ENCODE measurements around the gene OR51A4. TPM values are rescaled to one million over a fixed set of nuclear protein-coding genes. Genes with fewer than 3 reads are reported as not detected.

OR51A4 gene
- total and polyA plus RNA-seq, 4 donors, result not detected

DNA sequence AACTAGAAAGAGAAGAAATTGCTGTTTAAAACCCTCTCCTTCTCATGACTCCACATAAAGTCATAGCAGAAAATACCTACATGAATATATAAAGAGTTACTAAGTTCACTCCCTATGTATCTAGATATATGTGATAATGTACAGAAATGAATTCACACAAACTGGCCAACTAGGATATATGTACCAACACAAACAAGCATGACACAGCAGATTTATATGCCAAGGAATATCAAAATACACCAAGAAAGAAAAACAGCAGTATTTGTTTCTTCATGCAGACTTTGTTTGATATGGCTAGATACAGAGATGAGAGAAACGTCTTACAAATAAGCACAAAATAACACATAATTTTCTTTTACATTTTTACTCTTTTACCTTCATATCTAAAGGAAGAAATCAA lies 25.1 kb downstream of the OR51A4 start:
- TF ChIP-seq FOXA2 (IDR thresholded peaks at IDR 0.05), result no peak
- no peak for TF ChIP-seq NR2F2 (IDR thresholded peaks at IDR 0.05)
- TF ChIP-seq FOXA1 (IDR thresholded peaks at IDR 0.05), result no peak
- no peak for TF ChIP-seq RXRA (IDR thresholded peaks at IDR 0.05)
- TF ChIP-seq, protein P1, sequence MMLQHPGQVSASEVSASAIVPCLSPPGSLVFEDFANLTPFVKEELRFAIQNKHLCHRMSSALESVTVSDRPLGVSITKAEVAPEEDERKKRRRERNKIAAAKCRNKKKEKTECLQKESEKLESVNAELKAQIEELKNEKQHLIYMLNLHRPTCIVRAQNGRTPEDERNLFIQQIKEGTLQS (IDR thresholded peaks at IDR 0.05), result no peak
- TF ChIP-seq, protein P2, sequence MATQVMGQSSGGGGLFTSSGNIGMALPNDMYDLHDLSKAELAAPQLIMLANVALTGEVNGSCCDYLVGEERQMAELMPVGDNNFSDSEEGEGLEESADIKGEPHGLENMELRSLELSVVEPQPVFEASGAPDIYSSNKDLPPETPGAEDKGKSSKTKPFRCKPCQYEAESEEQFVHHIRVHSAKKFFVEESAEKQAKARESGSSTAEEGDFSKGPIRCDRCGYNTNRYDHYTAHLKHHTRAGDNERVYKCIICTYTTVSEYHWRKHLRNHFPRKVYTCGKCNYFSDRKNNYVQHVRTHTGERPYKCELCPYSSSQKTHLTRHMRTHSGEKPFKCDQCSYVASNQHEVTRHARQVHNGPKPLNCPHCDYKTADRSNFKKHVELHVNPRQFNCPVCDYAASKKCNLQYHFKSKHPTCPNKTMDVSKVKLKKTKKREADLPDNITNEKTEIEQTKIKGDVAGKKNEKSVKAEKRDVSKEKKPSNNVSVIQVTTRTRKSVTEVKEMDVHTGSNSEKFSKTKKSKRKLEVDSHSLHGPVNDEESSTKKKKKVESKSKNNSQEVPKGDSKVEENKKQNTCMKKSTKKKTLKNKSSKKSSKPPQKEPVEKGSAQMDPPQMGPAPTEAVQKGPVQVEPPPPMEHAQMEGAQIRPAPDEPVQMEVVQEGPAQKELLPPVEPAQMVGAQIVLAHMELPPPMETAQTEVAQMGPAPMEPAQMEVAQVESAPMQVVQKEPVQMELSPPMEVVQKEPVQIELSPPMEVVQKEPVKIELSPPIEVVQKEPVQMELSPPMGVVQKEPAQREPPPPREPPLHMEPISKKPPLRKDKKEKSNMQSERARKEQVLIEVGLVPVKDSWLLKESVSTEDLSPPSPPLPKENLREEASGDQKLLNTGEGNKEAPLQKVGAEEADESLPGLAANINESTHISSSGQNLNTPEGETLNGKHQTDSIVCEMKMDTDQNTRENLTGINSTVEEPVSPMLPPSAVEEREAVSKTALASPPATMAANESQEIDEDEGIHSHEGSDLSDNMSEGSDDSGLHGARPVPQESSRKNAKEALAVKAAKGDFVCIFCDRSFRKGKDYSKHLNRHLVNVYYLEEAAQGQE (IDR thresholded peaks at IDR 0.05), result no peak
- TF ChIP-seq GABPA (IDR thresholded peaks at IDR 0.05 in 1 of 2, conservative IDR thresholded peaks at IDR 0.05 in 1 of 2), result no peak
- TF ChIP-seq, protein P3, sequence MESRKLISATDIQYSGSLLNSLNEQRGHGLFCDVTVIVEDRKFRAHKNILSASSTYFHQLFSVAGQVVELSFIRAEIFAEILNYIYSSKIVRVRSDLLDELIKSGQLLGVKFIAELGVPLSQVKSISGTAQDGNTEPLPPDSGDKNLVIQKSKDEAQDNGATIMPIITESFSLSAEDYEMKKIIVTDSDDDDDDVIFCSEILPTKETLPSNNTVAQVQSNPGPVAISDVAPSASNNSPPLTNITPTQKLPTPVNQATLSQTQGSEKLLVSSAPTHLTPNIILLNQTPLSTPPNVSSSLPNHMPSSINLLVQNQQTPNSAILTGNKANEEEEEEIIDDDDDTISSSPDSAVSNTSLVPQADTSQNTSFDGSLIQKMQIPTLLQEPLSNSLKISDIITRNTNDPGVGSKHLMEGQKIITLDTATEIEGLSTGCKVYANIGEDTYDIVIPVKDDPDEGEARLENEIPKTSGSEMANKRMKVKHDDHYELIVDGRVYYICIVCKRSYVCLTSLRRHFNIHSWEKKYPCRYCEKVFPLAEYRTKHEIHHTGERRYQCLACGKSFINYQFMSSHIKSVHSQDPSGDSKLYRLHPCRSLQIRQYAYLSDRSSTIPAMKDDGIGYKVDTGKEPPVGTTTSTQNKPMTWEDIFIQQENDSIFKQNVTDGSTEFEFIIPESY (IDR thresholded peaks at IDR 0.05), result no peak
- TF ChIP-seq, protein P4, sequence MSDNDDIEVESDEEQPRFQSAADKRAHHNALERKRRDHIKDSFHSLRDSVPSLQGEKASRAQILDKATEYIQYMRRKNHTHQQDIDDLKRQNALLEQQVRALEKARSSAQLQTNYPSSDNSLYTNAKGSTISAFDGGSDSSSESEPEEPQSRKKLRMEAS (IDR thresholded peaks at IDR 0.05), result no peak
- no peak for TF ChIP-seq TAF1 (conservative IDR thresholded peaks at IDR 0.05)
- no peak for TF ChIP-seq RAD21 (IDR thresholded peaks at IDR 0.05)
- no peak for TF ChIP-seq YY1 (IDR thresholded peaks at IDR 0.05)
- Histone ChIP-seq H3K4me3 (ENCODE audit: low read depth in 1 of 3, low read length in 3 of 3) (no peak overlapping the region), H3K9me3 (ENCODE audit: control insufficient read depth in 4 of 4, low read length in 3 of 4) (peaks cover 0 to 3% (median 0%) of the 10 kb centered on the region in 4 donors), H3K27ac (ENCODE audit: low read depth in 1 of 2, low read length in 2 of 2) (no peak overlapping the region), H3K36me3 (ENCODE audit: control insufficient read depth in 4 of 4, insufficient read depth in 3 of 4, low read depth in 1 of 4, low read length in 3 of 4) (no peaks in the 10 kb centered on the region), H3K27me3 (ENCODE audit: control insufficient read depth in 4 of 4, insufficient read depth in 4 of 4, low read length in 3 of 4) (no peaks in the 10 kb centered on the region), H3K4me1 (ENCODE audit: control insufficient read depth in 4 of 4, insufficient read depth in 4 of 4, low read length in 3 of 4) (no peaks in the 10 kb centered on the region), H3K9ac (ENCODE audit: low read depth in 1 of 2, low read length in 2 of 2) (no peak overlapping the region)
- WGBS, result 66% methylated on average over 1 of the region's 1 CpG
- DNase-seq (ENCODE audit: low spot score), result no peak

DNA sequence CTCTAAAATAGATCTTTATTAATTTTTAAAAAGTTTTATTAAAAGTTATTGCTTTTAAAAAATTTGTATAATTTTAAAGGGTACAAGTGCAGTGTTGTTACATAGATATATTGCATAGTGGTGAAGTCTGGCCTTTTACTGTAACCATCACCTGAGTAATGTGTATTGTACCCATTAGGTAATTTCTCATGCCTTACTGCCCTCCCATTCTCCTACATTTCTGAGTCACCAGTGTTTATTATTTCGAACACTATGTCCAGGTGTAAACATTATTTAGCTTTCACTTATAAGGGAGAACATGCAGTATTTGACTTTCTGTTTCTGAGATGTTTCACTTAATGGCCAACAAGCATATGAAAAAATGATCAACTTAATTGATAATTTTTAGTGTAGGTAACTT lies 25.6 kb downstream of the OR51A4 start:
- Histone ChIP-seq H3K9me3 (ENCODE audit: control insufficient read depth in 4 of 4, low read length in 3 of 4) (peaks cover 0 to 3% (median 0%) of the 10 kb centered on the region in 4 donors), H3K9ac (ENCODE audit: low read depth in 1 of 2, low read length in 2 of 2) (no peak overlapping the region), H3K36me3 (ENCODE audit: control insufficient read depth in 4 of 4, insufficient read depth in 3 of 4, low read depth in 1 of 4, low read length in 3 of 4) (no peaks in the 10 kb centered on the region), H3K27ac (ENCODE audit: low read depth in 1 of 2, low read length in 2 of 2) (no peak overlapping the region), H3K4me1 (ENCODE audit: control insufficient read depth in 4 of 4, insufficient read depth in 4 of 4, low read length in 3 of 4) (no peaks in the 10 kb centered on the region), H3K4me3 (ENCODE audit: low read depth in 1 of 3, low read length in 3 of 3) (no peak overlapping the region), H3K27me3 (ENCODE audit: control insufficient read depth in 4 of 4, insufficient read depth in 4 of 4, low read length in 3 of 4) (no peaks in the 10 kb centered on the region)
- whole genome bisulfite sequencing, result 77% methylated on average over 1 of the region's 1 CpG
- no peak for TF ChIP-seq RXRA (IDR thresholded peaks at IDR 0.05)
- TF ChIP-seq HNF4A (conservative IDR thresholded peaks at IDR 0.05), result no peak
- TF ChIP-seq YY1 (IDR thresholded peaks at IDR 0.05), result no peak
- TF ChIP-seq, protein P1 (IDR thresholded peaks at IDR 0.05), result no peak
- no peak for TF ChIP-seq FOXA1 (IDR thresholded peaks at IDR 0.05)
- TF ChIP-seq EGR1 (IDR thresholded peaks at IDR 0.05; ENCODE audit: low read depth in 2 of 2), result no peak
- TF ChIP-seq, protein P4 (IDR thresholded peaks at IDR 0.05), result no peak
- TF ChIP-seq FOXA2 (IDR thresholded peaks at IDR 0.05), result no peak
- TF ChIP-seq, protein P3 (IDR thresholded peaks at IDR 0.05), result no peak
- TF ChIP-seq RAD21 (IDR thresholded peaks at IDR 0.05), result no peak
- DNase-seq (ENCODE audit: low spot score), result no peak

Data from liver (tissue), 9 donors.